ENCODE data around the gene PFKFB2. TPM values are rescaled to one million over a fixed set of nuclear protein-coding genes. Genes with fewer than 3 reads are reported as not detected.
A peak's percentile ranks its signal among the peaks of the same experiment; 100 is the strongest.

The PFKFB2 gene
- polyA plus RNA-seq, 2 of the 4 experiments (the other 2 are of a cell fraction): 7.4 to 8.4 TPM

- CTCF ChIA-PET: interaction anchor here (0.5 to 3.5 kb wide), 19 partner anchors 9 to 702 kb away, joined by 3 to 40 read pairs (median 7); partner anchors contain the start of gene C1orf116
- peak overlapping the region; percentile 80 for H3K4me2 ChIP-seq
- peaks cover 61% of the 10 kb centered on the region for H3K4me1 ChIP-seq
- TF ChIP-seq NPAS2 (CRISPR knock-in tag; IDR thresholded peaks at IDR 0.05; ENCODE audit: borderline replicate concordance) (no peak), TP53 (CRISPR knock-in tag; IDR thresholded peaks at IDR 0.05) (no peak), FOSL2 (IDR thresholded peaks at IDR 0.05) (no peak), FOSL2 (CRISPR knock-in tag; IDR thresholded peaks at IDR 0.05) (no peak), RARB (CRISPR knock-in tag; IDR thresholded peaks at IDR 0.05) (no peak), RCOR1 (IDR thresholded peaks at IDR 0.05; ENCODE audit: low read depth, low read length) (no peak)
- no peak for ATAC-seq
- peak overlapping the region in 1 of 2 experiments; percentile 97; a peak in 3 of 6 replicates for H3K27ac ChIP-seq
- H3K9me3 ChIP-seq: no peaks in the 10 kb centered on the region
- peak overlapping the region; percentile 91; the same call in 2 of the 3 replicates for H3K4me3 ChIP-seq
- WGBS (ENCODE audit: missing lambda C conversion rate): 69% methylated on average over 4 of the region's 4 CpGs
- no peak for DNase-seq (ENCODE audit: low read depth in 1 of 2, low spot score in 1 of 2)
- POLR2A ChIA-PET: interaction anchor here (1.1 kb wide), 1 partner anchor 24 kb away, joined by 3 read pairs; no protein-coding TSS in a partner anchor
- FAIRE-seq: no peak
Observed at GRCh38 chr1:207049054-207049453, 4.0 kb upstream of the PFKFB2 start.

GRCh38 chr1:207049514-207049913, 3.6 kb upstream of the PFKFB2 start:
- CTCF ChIA-PET: interaction anchor here (0.5 to 3.5 kb wide), 31 partner anchors 8 to 701 kb away, joined by 3 to 40 read pairs (median 5); partner anchors contain the start of genes C1orf116 and C4BPB
- 35% methylated on average over 8 of the region's 8 CpGs for WGBS (ENCODE audit: missing lambda C conversion rate)
- peak overlapping the region; percentile 94 to 97 for H3K27ac ChIP-seq
- no peak for DNase-seq (ENCODE audit: low read depth in 1 of 2, low spot score in 1 of 2)
- H3K4me1 ChIP-seq: peaks cover 61% of the 10 kb centered on the region
- H3K4me2 ChIP-seq: peak overlapping the region; percentile 80
- no peak for ATAC-seq
- POLR2A ChIA-PET: interaction anchor here (0.7 kb wide), 1 partner anchor 68 kb away, joined by 3 read pairs; no protein-coding TSS in a partner anchor
- no peaks in the 10 kb centered on the region for H3K9me3 ChIP-seq
- H3K4me3 ChIP-seq: peak overlapping the region; percentile 91
- FAIRE-seq: no peak
- TF ChIP-seq NFE2L2 (conservative IDR thresholded peaks at IDR 0.05; ENCODE audit: low read length) (no peak), CBX2 (IDR thresholded peaks at IDR 0.05; ENCODE audit: borderline replicate concordance, low read depth) (no peak), RAD21 (conservative IDR thresholded peaks at IDR 0.05 in 1 of 2, IDR thresholded peaks at IDR 0.05 in 1 of 2) (no peak), CTCF (IDR thresholded peaks at IDR 0.05) (no peak), SMC3 (IDR thresholded peaks at IDR 0.05) (no peak), MAZ (IDR thresholded peaks at IDR 0.05; ENCODE audit: borderline replicate concordance, low read depth, low read length) (no peak), TP53 (CRISPR knock-in tag; IDR thresholded peaks at IDR 0.05) (no peak), GATA3 (IDR thresholded peaks at IDR 0.05; ENCODE audit: borderline replicate concordance) (no peak), TFCP2L1 (CRISPR knock-in tag; IDR thresholded peaks at IDR 0.05) (no peak), USF2 (IDR thresholded peaks at IDR 0.05) (no peak), CHD4 (IDR thresholded peaks at IDR 0.05; ENCODE audit: borderline replicate concordance) (no peak), NPAS2 (CRISPR knock-in tag; IDR thresholded peaks at IDR 0.05; ENCODE audit: borderline replicate concordance) (no peak), HOXB13 (CRISPR knock-in tag; IDR thresholded peaks at IDR 0.05; ENCODE audit: low read depth) (no peak), ESRRA (IDR thresholded peaks at IDR 0.05; ENCODE audit: borderline replicate concordance, low read length) (no peak), MAX (IDR thresholded peaks at IDR 0.05) (no peak), RARB (CRISPR knock-in tag; IDR thresholded peaks at IDR 0.05) (no peak)

GRCh38 chr1:207049974-207050391, 3.1 kb upstream of the PFKFB2 start:
- Histone ChIP-seq H3K4me2 (peak overlapping the region; percentile 80), H3K27ac (peak overlapping the region; percentile 94 to 97), H3K9me3 (no peaks in the 10 kb centered on the region), H3K4me1 (peaks cover 58% of the 10 kb centered on the region), H3K4me3 (peak overlapping the region; percentile 91)
- FAIRE-seq (no peak), DNase-seq (ENCODE audit: low read depth in 1 of 2, low spot score in 1 of 2) (peak in 1 of 2 experiments; percentile 47), ATAC-seq (peak in 1 of 2 experiments; percentile 52; a peak in 3 of 6 replicates)
- CTCF ChIA-PET: interaction anchor here (0.6 to 3.5 kb wide), 33 partner anchors 8 to 450 kb away, joined by 3 to 40 read pairs (median 5); partner anchors contain the start of genes C1orf116 and C4BPB
- POLR2A ChIA-PET: interaction anchor here (0.7 to 1.3 kb wide), 3 partner anchors 68 to 1744 kb away, joined by 3 read pairs; partner anchors contain the start of gene CD55
- 3% methylated on average over 6 of the region's 6 CpGs for WGBS (ENCODE audit: missing lambda C conversion rate)
- TF ChIP-seq CBX2 (IDR thresholded peaks at IDR 0.05; ENCODE audit: borderline replicate concordance, low read depth) (no peak), KDM1A (IDR thresholded peaks at IDR 0.05; ENCODE audit: low read depth) (no peak), SREBF2 (IDR thresholded peaks at IDR 0.05) (no peak), SMC3 (IDR thresholded peaks at IDR 0.05) (peak; percentile 74), CTCF (IDR thresholded peaks at IDR 0.05) (peak; percentile 83), RAD21 (conservative IDR thresholded peaks at IDR 0.05 in 1 of 2, IDR thresholded peaks at IDR 0.05 in 1 of 2) (peak; percentile 63 to 66), MAX (IDR thresholded peaks at IDR 0.05) (0 out of 2 replicates have a peak, but pooled peaks have one; percentile 1), FOSL2 (IDR thresholded peaks at IDR 0.05) (no peak), FOSL2 (CRISPR knock-in tag; IDR thresholded peaks at IDR 0.05) (no peak), CBX8 (IDR thresholded peaks at IDR 0.05) (no peak), HMGXB4 (CRISPR knock-in tag; IDR thresholded peaks at IDR 0.05; ENCODE audit: borderline replicate concordance) (peak; percentile 81; the same call in 1 of the 2 replicates), TFCP2L1 (CRISPR knock-in tag; IDR thresholded peaks at IDR 0.05) (0 out of 2 replicates have a peak, but pooled peaks have one; percentile 29)

All from A549 (cell line).